SHP77 (cell line): ENCODE data around the gene ELAVL3.
"Not testable (repeated sequence)": the region's sequence is repeated elsewhere in the genome, so short reads cannot be mapped to it uniquely, and the experiment has no call there.

ENCODE experiments used
- DNase-seq, 2 experiments: peaks; one replicate each; lab custom pipeline; 2025; lab: John Stamatoyannopoulos, UW

The ELAVL3 gene

DNA sequence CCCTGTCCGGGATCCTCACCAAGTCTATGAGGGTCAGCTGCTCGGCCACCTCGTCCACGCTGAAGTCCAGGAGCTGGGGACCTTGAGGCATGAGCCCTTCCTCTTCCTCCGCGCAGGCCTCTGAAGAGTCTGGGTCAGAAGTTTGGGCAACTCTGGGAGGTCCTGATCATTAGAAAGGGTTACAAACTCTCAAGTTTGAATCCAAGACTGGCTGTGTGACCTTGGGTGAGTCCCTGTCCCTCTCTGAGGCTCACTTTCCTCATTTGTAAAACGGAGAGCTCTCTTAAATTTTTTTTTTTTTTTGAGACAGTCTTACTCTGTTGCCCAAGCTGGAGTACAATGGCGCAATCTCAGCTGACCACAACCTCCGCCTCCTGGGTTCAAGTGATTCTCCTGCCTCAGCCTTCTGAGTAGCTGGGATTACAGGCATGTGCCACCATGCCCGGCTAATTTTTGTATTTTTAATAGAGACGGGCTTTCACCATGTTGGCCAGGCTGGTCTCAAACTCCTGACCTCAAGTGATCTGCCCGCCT lies 74.1 kb downstream of the ELAVL3 start:
- not testable (repeated sequence) for DNase-seq

DNA sequence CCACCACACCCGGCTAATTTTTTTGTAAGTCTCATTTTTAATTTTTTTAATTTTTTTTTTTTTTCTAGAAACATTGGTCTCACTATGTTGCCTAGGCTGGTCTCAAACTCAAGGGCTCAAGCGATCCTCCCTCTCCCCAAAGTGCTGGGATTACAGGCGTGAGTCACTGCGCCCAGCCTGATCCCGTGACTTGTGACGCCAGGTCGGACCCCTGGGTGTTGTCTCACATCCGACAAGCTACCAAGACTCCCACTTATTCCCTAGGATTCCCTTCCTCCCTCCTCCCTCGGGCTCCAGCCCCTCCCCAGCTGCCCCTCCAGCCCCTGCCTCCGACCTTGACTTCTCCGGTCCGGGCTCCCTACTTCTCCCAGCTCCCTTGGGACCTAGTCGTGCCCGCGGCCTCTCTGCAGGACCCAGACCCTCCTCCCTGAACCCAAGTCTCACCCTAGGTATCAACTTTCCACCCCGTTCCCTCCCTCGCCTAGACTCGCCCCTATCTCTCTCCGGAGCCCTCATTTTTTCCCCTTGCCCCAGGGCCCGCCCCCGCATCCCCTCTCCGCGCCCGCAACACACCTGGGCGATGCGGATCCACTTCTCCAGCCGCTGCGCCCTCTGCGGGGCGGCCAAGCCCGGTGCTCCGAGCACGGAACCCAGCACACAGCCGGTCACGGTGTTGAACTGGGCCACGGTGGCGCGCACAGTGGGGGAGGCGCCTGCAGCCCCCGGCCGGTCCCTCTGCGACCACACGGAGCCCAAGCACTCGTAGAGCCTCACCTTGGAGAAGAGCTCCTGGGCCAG lies 74.8 kb downstream of the ELAVL3 start:
- no peak for DNase-seq

DNA sequence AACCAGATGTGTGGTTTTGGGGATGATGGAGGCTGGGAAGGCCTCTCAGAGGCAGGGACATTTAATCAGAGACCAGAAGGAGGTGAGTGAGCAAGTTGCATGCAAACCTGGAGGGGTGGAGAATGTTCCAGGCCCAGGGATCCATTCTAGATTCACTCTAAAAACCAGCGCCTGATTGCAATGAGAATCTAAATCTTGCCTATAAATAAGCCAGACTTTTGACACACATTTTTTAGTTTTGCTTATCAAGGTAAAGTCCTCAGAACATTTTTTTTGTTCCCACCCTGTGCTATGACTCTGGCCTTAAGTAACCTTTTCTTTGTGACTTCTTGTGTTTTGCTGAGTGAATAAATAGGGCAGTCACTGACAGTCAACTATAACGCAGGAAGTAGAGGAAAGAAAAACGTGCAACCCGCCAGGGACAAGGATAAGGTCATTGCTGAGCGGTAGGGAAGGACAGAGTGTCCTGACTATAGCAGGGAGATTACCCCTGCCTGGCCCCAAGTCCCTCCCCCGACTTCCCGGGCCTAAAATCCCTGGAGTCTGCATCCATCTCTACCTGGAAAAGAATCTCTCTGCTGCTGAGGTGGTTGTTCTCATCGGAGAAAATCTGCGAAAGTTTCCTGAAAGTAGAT lies 76.1 kb downstream of the ELAVL3 start:
- no peak for DNase-seq

DNA sequence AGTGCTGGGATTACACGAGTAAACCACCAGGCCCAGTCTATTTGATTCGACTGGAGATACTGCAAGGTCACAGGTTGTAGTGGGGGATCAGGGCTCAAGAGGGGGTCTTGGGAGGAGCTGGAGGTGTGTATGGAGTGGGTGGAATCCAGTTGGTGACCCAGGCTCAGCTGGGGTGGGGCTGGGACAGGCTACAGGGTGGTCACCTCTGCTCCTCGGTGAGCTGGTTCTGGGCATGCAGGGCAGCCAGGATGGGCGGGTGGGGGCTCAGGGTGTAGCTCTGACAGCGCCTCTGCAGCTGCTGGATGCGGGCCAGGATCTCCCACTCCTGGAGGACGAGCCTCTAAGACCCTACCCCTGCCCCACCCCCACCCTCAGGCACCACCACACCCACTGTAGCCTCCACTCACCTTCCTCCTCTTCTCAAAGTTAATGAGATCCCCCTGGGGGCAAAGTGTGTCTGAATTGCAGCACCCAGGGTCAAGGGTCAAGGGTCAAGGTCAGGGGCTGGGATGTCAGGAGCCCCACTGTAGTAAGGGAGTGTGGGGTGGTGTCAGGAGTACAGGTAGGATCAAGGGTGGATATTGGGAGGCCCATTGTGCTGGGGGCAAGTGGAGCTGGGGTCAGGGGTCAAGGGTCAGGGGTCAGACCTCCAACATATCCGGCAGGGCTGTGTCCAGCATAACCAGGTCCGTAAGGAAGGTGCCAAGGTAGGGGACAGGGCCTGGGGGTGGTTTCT lies 78.9 kb downstream of the ELAVL3 start:
- no peak for DNase-seq
